Fibroblast of pulmonary artery (primary cell): ENCODE results near the gene LRRC71.

Source experiments
- DNase-seq: peaks from one replicate; pipeline ENCODE4 v3.0.0-alpha.2; 2010; ENCODE audit warnings: low read depth
- H3K4me3 ChIP-seq: replicated peaks from 2 replicates; pipeline ENCODE4 v1.5.1; 2011; ENCODE audit warnings: low read depth, mild to moderate bottlenecking, control low read depth, low read length, moderate library complexity
- CTCF ChIP-seq: IDR thresholded peaks from 2 replicates; pipeline ENCODE4 v1.5.1; 2011; ENCODE audit warnings: mild to moderate bottlenecking, control low read depth, low read length, inconsistent platforms; ENCODE audit errors: missing control alignments

Gene LRRC71

GRCh38 chr1:156889802-156890580 lies 30.4 kb upstream of the LRRC71 start:
- H3K4me3 ChIP-seq, result no peak overlapping the region
- TF ChIP-seq CTCF, result peak; percentile 90
- peak; percentile 86 for DNase-seq

- peak overlapping the region; percentile 38 for H3K4me3 ChIP-seq
- TF ChIP-seq CTCF, result peak; percentile 80
- DNase-seq, result peak; percentile 92
Measured at GRCh38 chr1:156892190-156893047, 28.0 kb upstream of the LRRC71 start.

GRCh38 chr1:156893048-156893953 lies 27.1 kb upstream of the LRRC71 start, which contains the start of gene PEAR1:
TSS of gene PEAR1 (plus strand) at chr1:156893718. CDS start at chr1:156903927, 10,209 bp downstream.
- DNase-seq, result peak; percentile 53
- H3K4me3 ChIP-seq, result peak within 1 kb of the TSS; percentile 63
- no peak for TF ChIP-seq CTCF

- H3K4me3 ChIP-seq, result peak overlapping the region; percentile 63
Measured at GRCh38 chr1:156894001-156894400, 26.4 kb upstream of the LRRC71 start.

GRCh38 chr1:156894711-156895454 lies 25.5 kb upstream of the LRRC71 start:
- DNase-seq, result peak; percentile 49
- peak overlapping the region; percentile 63 for H3K4me3 ChIP-seq
- TF ChIP-seq CTCF, result no peak

More at GRCh38 chr1:156894001-156894400, 26.4 kb upstream of the LRRC71 start:
- TF ChIP-seq CTCF, result no peak
- DNase-seq, result no peak

- no peak for TF ChIP-seq CTCF
- no peak for DNase-seq
- H3K4me3 ChIP-seq, result peak overlapping the region; percentile 63
Measured at GRCh38 chr1:156895455-156895812, 25.0 kb upstream of the LRRC71 start.
